HepG2 (cell line): ENCODE measurements around the gene DGCR2.

Experiments used
- HNF4G ChIP-seq, 2 experiments: sonication (generic) in 1 of 2; formaldehyde crosslinking in 1 of 2; IDR thresholded peaks; 2 replicates each; pipeline versions ENCODE4 v1.4.0 to v1.6.1; 2011 to 2020; ENCODE audit warnings: borderline replicate concordance in 2 of 2, low read depth in 2 of 2, mild to moderate bottlenecking in 2 of 2, low read length in 1 of 2, missing genetic modification reagents in 1 of 2, moderate library complexity in 1 of 2
- RAD21 ChIP-seq: fragments of 450-650 bp; formaldehyde crosslinking; IDR thresholded peaks from 2 replicates; pipeline ENCODE4 v1.5.0; 2020; ENCODE audit warnings: mild to moderate bottlenecking
- SMC3 ChIP-seq: IDR thresholded peaks from 2 replicates; pipeline ENCODE4 v1.6.1; 2011; ENCODE audit warnings: low read length, improper control_type of control experiment
- USF2 ChIP-seq, 2 experiments: sonication (generic) in 1 of 2; formaldehyde crosslinking in 1 of 2; IDR thresholded peaks; 2 replicates each; pipeline versions ENCODE4 v1.5.1 to v1.6.1; 2011 to 2020; ENCODE audit warnings: borderline replicate concordance in 1 of 2, low read depth in 1 of 2, low read length in 1 of 2, mild to moderate bottlenecking in 1 of 2, missing genetic modification reagents in 1 of 2, moderate library complexity in 1 of 2
- TF ChIP-seq, protein P1 (sequence below): sonication (generic); formaldehyde crosslinking; IDR thresholded peaks from 2 replicates; pipeline ENCODE4 v1.4.0; 2020; ENCODE audit warnings: missing genetic modification reagents

DNA sequence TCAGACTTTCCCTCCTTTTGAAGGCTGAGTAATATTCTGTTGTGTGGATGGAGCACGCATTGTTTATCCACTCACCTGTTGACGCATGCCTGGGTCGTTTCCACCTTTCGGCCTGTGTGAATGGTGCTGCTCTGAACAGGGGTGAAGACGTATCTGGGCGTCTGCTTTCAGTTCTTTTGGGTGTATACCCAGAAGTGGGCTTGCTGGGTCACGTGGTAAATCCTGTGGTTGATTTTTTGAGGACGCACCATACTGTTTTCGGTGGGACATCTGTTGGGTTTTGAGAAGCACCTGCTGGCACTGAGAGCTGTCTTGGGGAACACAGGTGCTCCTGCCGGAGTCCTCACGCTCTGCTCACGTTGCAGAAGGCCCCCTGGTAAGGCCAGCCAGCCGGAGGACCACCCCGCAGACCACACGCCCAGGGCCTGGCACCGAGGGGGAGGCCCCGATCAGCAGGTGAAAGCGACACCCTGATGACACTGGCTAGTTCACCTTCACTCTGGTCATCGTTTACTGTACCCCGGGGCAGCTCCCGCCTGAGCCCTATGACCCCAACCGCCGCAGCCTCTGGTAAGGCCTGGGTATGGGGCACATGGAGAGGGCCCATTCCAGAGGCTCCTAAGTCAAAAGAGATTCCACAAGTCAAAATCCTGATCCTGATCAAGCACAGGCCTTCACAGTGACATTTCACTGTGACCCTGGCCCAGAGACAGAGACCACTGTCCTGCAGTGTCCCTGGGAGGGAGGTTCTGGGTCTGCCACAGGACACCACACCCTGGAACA lies 131.7 kb downstream of the DGCR2 start:
- no peak for TF ChIP-seq SMC3
- TF ChIP-seq, protein P1, sequence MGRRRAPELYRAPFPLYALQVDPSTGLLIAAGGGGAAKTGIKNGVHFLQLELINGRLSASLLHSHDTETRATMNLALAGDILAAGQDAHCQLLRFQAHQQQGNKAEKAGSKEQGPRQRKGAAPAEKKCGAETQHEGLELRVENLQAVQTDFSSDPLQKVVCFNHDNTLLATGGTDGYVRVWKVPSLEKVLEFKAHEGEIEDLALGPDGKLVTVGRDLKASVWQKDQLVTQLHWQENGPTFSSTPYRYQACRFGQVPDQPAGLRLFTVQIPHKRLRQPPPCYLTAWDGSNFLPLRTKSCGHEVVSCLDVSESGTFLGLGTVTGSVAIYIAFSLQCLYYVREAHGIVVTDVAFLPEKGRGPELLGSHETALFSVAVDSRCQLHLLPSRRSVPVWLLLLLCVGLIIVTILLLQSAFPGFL (CRISPR knock-in tag): no peak
- TF ChIP-seq USF2 (IDR thresholded peaks at IDR 0.05; ENCODE audit: low read depth, low read length): no peak
- TF ChIP-seq USF2 (CRISPR knock-in tag; IDR thresholded peaks at IDR 0.05; ENCODE audit: borderline replicate concordance): no peak
- TF ChIP-seq RAD21 (CRISPR knock-in tag): no peak
- no peak for TF ChIP-seq HNF4G (IDR thresholded peaks at IDR 0.05; ENCODE audit: borderline replicate concordance, low read depth, low read length)
- TF ChIP-seq HNF4G (CRISPR knock-in tag; IDR thresholded peaks at IDR 0.05; ENCODE audit: borderline replicate concordance, low read depth): no peak
